CD4-positive, alpha-beta T cell (primary cell): ENCODE results near the gene LIPI. TPM values are rescaled to one million over a fixed set of nuclear protein-coding genes. Genes with fewer than 3 reads are reported as not detected.

Experiments used
- ATAC-seq: fragments of 200-7000 bp; cut with Tn5 transposase; one replicate; pipeline ENCODE4 v1.10.0; 2022; ENCODE audit warnings: mild to moderate bottlenecking; ENCODE audit not compliant: poor library complexity
- CTCF ChIA-PET: fragments of 350-600 bp; sonication (Branson Sonifier 250); formaldehyde crosslinking; loops from one replicate; lab custom pipeline; 2021; ENCODE audit warnings: antibody characterized with exemption, inconsistent platforms; lab: Charles Lee
- POLR2A ChIA-PET: fragments of 350-600 bp; sonication (Branson Sonifier 250); formaldehyde crosslinking; loops from one replicate; lab custom pipeline; 2021; ENCODE audit warnings: antibody characterized with exemption, inconsistent platforms; lab: Charles Lee
- DNase-seq, 14 experiments: peaks; one replicate each; pipeline ENCODE4 v3.0.0-alpha.2; 2013 to 2020; ENCODE audit warnings: mixed read lengths in 2 of 14
- H3K27ac ChIP-seq, 2 donors: one replicate each; pipeline versions ENCODE4 v1.5.1 to v1.7.0; 2013; ENCODE audit warnings: low read length in 2 of 2, low read depth in 1 of 2, mild to moderate bottlenecking in 1 of 2
- H3K27me3 ChIP-seq, 2 experiments: 1 replicate in 1 of 2; 2 replicates in 1 of 2; pipeline versions ENCODE4 v1.6.1 to v1.7.0; 2013; ENCODE audit warnings: low read length in 2 of 2, control low read depth in 1 of 2, mild to moderate bottlenecking in 1 of 2, moderate library complexity in 1 of 2; ENCODE audit not compliant: insufficient read depth in 2 of 2, control insufficient read depth in 1 of 2
- H3K36me3 ChIP-seq: one replicate; pipeline ENCODE4 v1.6.1; 2013; ENCODE audit warnings: low read length, control low read depth; ENCODE audit not compliant: insufficient read depth
- H3K4me1 ChIP-seq: one replicate; pipeline ENCODE4 v1.6.1; 2013; ENCODE audit warnings: low read length, control low read depth; ENCODE audit not compliant: insufficient read depth
- H3K4me3 ChIP-seq: one replicate; pipeline ENCODE4 v1.5.1; 2013; ENCODE audit warnings: mild to moderate bottlenecking, low read length, moderate library complexity
- H3K9me3 ChIP-seq, 2 experiments: 1 replicate in 1 of 2; 2 replicates in 1 of 2; pipeline versions ENCODE4 v1.6.1 to v1.7.0; 2013; ENCODE audit warnings: low read length in 2 of 2, mild to moderate bottlenecking in 2 of 2, control low read depth in 1 of 2, moderate library complexity in 1 of 2; ENCODE audit not compliant: control insufficient read depth in 1 of 2, insufficient read depth in 1 of 2
- H3K27ac Mint-ChIP-seq: one replicate; pipeline ENCODE4 v1.8.0; 2020; ENCODE audit warnings: mixed read lengths
- H3K27me3 Mint-ChIP-seq: one replicate; pipeline ENCODE4 v1.8.0; 2021; ENCODE audit warnings: mixed read lengths
- H3K36me3 Mint-ChIP-seq: one replicate; pipeline ENCODE4 v1.8.0; 2021; ENCODE audit warnings: low read depth, mixed read lengths
- H3K4me1 Mint-ChIP-seq: one replicate; pipeline ENCODE4 v1.8.0; 2021; ENCODE audit warnings: low read depth, mixed read lengths
- H3K4me3 Mint-ChIP-seq: one replicate; pipeline ENCODE4 v1.8.0; 2020; ENCODE audit warnings: mild to moderate bottlenecking, mixed read lengths
- H3K9me3 Mint-ChIP-seq: one replicate; pipeline ENCODE4 v1.8.0; 2020; ENCODE audit warnings: mixed read lengths
- CTCF ChIP-seq: fragments of 200-600 bp; IDR thresholded peaks from one replicate; pipeline ENCODE4 v1.8.0; 2022; ENCODE audit warnings: antibody characterized with exemption, mild to moderate bottlenecking
- intact Hi-C, 2 experiments: fragments of 100-400 bp; cut with DNase I in 1 of 2; cut with micrococcal nuclease in 1 of 2; formaldehyde crosslinking; loops; one replicate each; pipeline versions ENCODE4 v1.15.1 to v1.9.0; 2023 to 2025; cut with DNase I, micrococcal nuclease
- total RNA-seq, 174 experiments: library from RNA in 2 of 174; stranded (reverse) in 2 of 174; gene quantifications; one replicate each; pipeline ENCODE4 v1.2.3 and lab custom pipeline; 2021 to 2026

Gene LIPI
- total RNA-seq, 2 experiments from 2014 or later = not detected

- no peaks in the 10 kb centered on the region for H3K27me3 ChIP-seq
- CTCF ChIA-PET = no interaction called here
- Mint-ChIP-seq H3K4me3 (no peak overlapping the region), H3K9me3 (no peaks in the 10 kb centered on the region), H3K27me3 (peaks cover 5% of the 10 kb centered on the region), H3K36me3 (no peaks in the 10 kb centered on the region), H3K4me1 (peaks cover 20% of the 10 kb centered on the region), H3K27ac (no peak overlapping the region)
- intact Hi-C loops = no loop called here
- TF ChIP-seq CTCF = no peak
- ATAC-seq (no peak), DNase-seq (no peak)
- no peaks in the 10 kb centered on the region for H3K36me3 ChIP-seq
- H3K9me3 ChIP-seq = no peaks in the 10 kb centered on the region
- POLR2A ChIA-PET = no interaction called here
- no peak overlapping the region for H3K4me3 ChIP-seq
- no peaks in the 10 kb centered on the region for H3K4me1 ChIP-seq
- H3K27ac ChIP-seq = no peak overlapping the region
Measured at GRCh38 chr21:14239281-14239680, 28.5 kb upstream of the LIPI start.

- Histone ChIP-seq H3K27ac (no peak overlapping the region), H3K36me3 (no peaks in the 10 kb centered on the region), H3K4me1 (no peaks in the 10 kb centered on the region), H3K9me3 (no peaks in the 10 kb centered on the region), H3K4me3 (no peak overlapping the region), H3K27me3 (no peaks in the 10 kb centered on the region)
- intact Hi-C loops = no loop called here
- Mint-ChIP-seq H3K27me3 (peaks cover 8% of the 10 kb centered on the region), H3K36me3 (no peaks in the 10 kb centered on the region), H3K4me1 (peaks cover 7% of the 10 kb centered on the region), H3K4me3 (no peak overlapping the region), H3K9me3 (no peaks in the 10 kb centered on the region), H3K27ac (no peak overlapping the region)
- ChIA-PET POLR2A (no interaction called here), CTCF (no interaction called here)
- DNase-seq (no peak), ATAC-seq (no peak)
- no peak for TF ChIP-seq CTCF
Measured at GRCh38 chr21:14236180-14236579, 25.4 kb upstream of the LIPI start.

DNA sequence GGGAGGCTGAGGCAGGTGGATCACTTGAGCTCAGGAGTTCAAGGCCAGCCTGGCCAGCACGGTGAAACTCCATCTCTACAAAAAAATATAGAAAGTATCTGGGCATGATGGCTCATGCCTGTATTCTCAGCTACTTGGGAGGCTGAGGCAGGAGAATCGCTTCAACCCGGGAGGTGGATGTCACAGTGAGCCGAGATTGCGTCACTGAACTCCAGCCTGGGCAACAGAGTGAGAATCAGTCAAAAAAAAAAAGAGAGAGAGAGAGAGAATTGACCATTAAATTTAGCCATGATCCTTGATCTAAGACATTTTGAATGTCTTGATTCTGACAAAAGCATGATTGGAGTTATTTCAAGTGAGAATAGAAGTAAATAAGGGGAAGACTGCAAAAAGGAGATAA lies 24.3 kb upstream of the LIPI start:
- no peaks in the 10 kb centered on the region for H3K27me3 ChIP-seq
- Mint-ChIP-seq H3K36me3 (no peaks in the 10 kb centered on the region), H3K9me3 (no peaks in the 10 kb centered on the region), H3K4me1 (no peaks in the 10 kb centered on the region), H3K27ac (no peak overlapping the region), H3K27me3 (peaks cover 8% of the 10 kb centered on the region), H3K4me3 (no peak overlapping the region)
- DNase-seq (no peak), ATAC-seq (no peak)
- POLR2A ChIA-PET = no interaction called here
- H3K4me1 ChIP-seq = no peaks in the 10 kb centered on the region
- no peak for TF ChIP-seq CTCF
- CTCF ChIA-PET = no interaction called here
- no peak overlapping the region for H3K27ac ChIP-seq
- no peaks in the 10 kb centered on the region for H3K9me3 ChIP-seq
- intact Hi-C loops = no loop called here
- no peak overlapping the region for H3K4me3 ChIP-seq
- H3K36me3 ChIP-seq = no peaks in the 10 kb centered on the region
